Right cardiac atrium (tissue), 5 donors: ENCODE results near the gene PHYKPL. TPM values are rescaled to one million over a fixed set of nuclear protein-coding genes. Genes with fewer than 3 reads are reported as not detected.

Experiments used
- ATAC-seq, 2 donors: fragments of 200-7000 bp; cut with Tn5 transposase; one replicate each; pipeline versions ENCODE4 v1.8.0 to v1.9.1; 2020; ENCODE audit warnings: moderate library complexity in 2 of 2, mild to moderate bottlenecking in 1 of 2
- DNase-seq, 3 donors: peaks; one replicate each; pipeline ENCODE4 v3.0.0-alpha.2; 2020
- H3K27ac ChIP-seq: one replicate; pipeline ENCODE4 v1.5.1; 2013; ENCODE audit warnings: mild to moderate bottlenecking, low read length, control low read depth, moderate library complexity
- H3K27me3 ChIP-seq: one replicate; pipeline ENCODE4 v1.6.1; 2013; ENCODE audit not compliant: control insufficient read depth, insufficient read depth
- H3K4me1 ChIP-seq: one replicate; pipeline ENCODE4 v1.6.1; 2013; ENCODE audit warnings: low read length; ENCODE audit not compliant: control insufficient read depth, insufficient read depth
- H3K4me3 ChIP-seq: one replicate; pipeline ENCODE4 v1.5.1; 2013; ENCODE audit warnings: low read length, control low read depth
- H3K9me3 ChIP-seq: one replicate; pipeline ENCODE4 v1.6.1; 2013; ENCODE audit warnings: low read length; ENCODE audit not compliant: control insufficient read depth
- WGBS: extraction: QIAGEN DNeasy Blood & Tissue Kit; methylation state at CpG from one replicate; pipeline ENCODE4 v1.1.7; 2013; 5-methylcytosine and 5-hydroxymethylcytosine counted together
- intact Hi-C, 4 donors: fragments of 100-400 bp; cut with DNase I; formaldehyde crosslinking; loops; one replicate each; pipeline versions ENCODE4 v1.11.0 to v1.14.0; 2022 to 2023
- polyA plus RNA-seq: library from polyadenylated mRNA; stranded (reverse); fragments of 200-250 nt; gene quantifications from one replicate; pipeline ENCODE4 v1.2.3, GENCODE V29; 2013
- total RNA-seq, 4 donors: library from RNA; stranded (reverse); fragmentation: NEBNext Ultra II Directional; extraction: Animal tissue kit (Norgen Biotek cat#: 25700); gene quantifications; one replicate each; pipeline ENCODE4 v1.2.1, GENCODE V29; 2021
- donor health status: healthy with polysubstance abuse.
- donor health status: DM: no; HTN: yes; CAD: no.
- donor health status: DM: no; HTN: no; CAD: no.
- donor health status: DM: no; HTN: yes; CAD: no; lungs with severe emphysema.
- donor health status: DM: yes; HTN: yes; CAD: no.

PHYKPL gene
- total and polyA plus RNA-seq, 5 donors = 35.3 to 53.6 (median 44.5) TPM

- intact Hi-C loops = loop anchor here in 1 of 4 donors (5.0 kb wide), 1 partner anchor 277 kb away; no protein-coding TSS in a partner anchor
- DNase-seq (peak in 1 of 3 donors; percentile 32), ATAC-seq (no peak)
Observed at GRCh38 chr5:178274781-178275537, 42.4 kb upstream of the PHYKPL start.

GRCh38 chr5:178273665-178274541, 41.3 kb upstream of the PHYKPL start:
- no peak overlapping the region for H3K27ac ChIP-seq
- DNase-seq = peak in 1 of 3 donors; percentile 36
- H3K27me3 ChIP-seq = no peaks in the 10 kb centered on the region
- 71% methylated on average over 14 of the region's 14 CpGs for WGBS
- intact Hi-C loops = no loop called here
- ATAC-seq = no peak
- no peak overlapping the region for H3K4me3 ChIP-seq
- no peaks in the 10 kb centered on the region for H3K4me1 ChIP-seq
- H3K9me3 ChIP-seq = no peaks in the 10 kb centered on the region

More at GRCh38 chr5:178274781-178275537, 42.4 kb upstream of the PHYKPL start:
- H3K27ac ChIP-seq = no peak overlapping the region
- WGBS = 76% methylated on average over 20 of the region's 20 CpGs
- no peaks in the 10 kb centered on the region for H3K27me3 ChIP-seq
- H3K4me3 ChIP-seq = no peak overlapping the region
- no peaks in the 10 kb centered on the region for H3K9me3 ChIP-seq
- H3K4me1 ChIP-seq = no peaks in the 10 kb centered on the region

- no peaks in the 10 kb centered on the region for H3K9me3 ChIP-seq
- intact Hi-C loops = no loop called here
- DNase-seq (peak in 1 of 3 donors; percentile 30), ATAC-seq (no peak)
- WGBS = 87% methylated on average over 15 of the region's 15 CpGs
- no peaks in the 10 kb centered on the region for H3K4me1 ChIP-seq
- H3K4me3 ChIP-seq = no peak overlapping the region
- no peaks in the 10 kb centered on the region for H3K27me3 ChIP-seq
- H3K27ac ChIP-seq = no peak overlapping the region
Observed at GRCh38 chr5:178273041-178273440, 40.4 kb upstream of the PHYKPL start.

GRCh38 chr5:178272591-178272990, 40.0 kb upstream of the PHYKPL start:
- Histone ChIP-seq H3K27ac (no peak overlapping the region), H3K4me1 (no peaks in the 10 kb centered on the region), H3K9me3 (no peaks in the 10 kb centered on the region), H3K4me3 (no peak overlapping the region), H3K27me3 (no peaks in the 10 kb centered on the region)
- DNase-seq = peak in 1 of 3 donors; percentile 39
- ATAC-seq = no peak
- intact Hi-C loops = no loop called here
- 88% methylated on average over 9 of the region's 9 CpGs for WGBS

GRCh38 chr5:178271726-178272479, 39.3 kb upstream of the PHYKPL start:
- intact Hi-C loops = no loop called here
- H3K4me1 ChIP-seq = no peaks in the 10 kb centered on the region
- H3K27me3 ChIP-seq = no peaks in the 10 kb centered on the region
- DNase-seq (peak in 2 of 3 donors; percentile 26 to 37), ATAC-seq (no peak)
- H3K4me3 ChIP-seq = no peak overlapping the region
- H3K9me3 ChIP-seq = no peaks in the 10 kb centered on the region
- no peak overlapping the region for H3K27ac ChIP-seq
- 75% methylated on average over 24 of the region's 24 CpGs for WGBS

GRCh38 chr5:178271231-178271630, 38.6 kb upstream of the PHYKPL start:
- Histone ChIP-seq H3K9me3 (no peaks in the 10 kb centered on the region), H3K27me3 (no peaks in the 10 kb centered on the region), H3K27ac (no peak overlapping the region), H3K4me1 (no peaks in the 10 kb centered on the region), H3K4me3 (no peak overlapping the region)
- intact Hi-C loops = no loop called here
- DNase-seq = peak in 1 of 3 donors; percentile 16
- WGBS = 85% methylated on average over 4 of the region's 4 CpGs
- ATAC-seq = no peak

GRCh38 chr5:178269499-178269898, 36.9 kb upstream of the PHYKPL start:
- no peaks in the 10 kb centered on the region for H3K4me1 ChIP-seq
- H3K27me3 ChIP-seq = no peaks in the 10 kb centered on the region
- no peaks in the 10 kb centered on the region for H3K9me3 ChIP-seq
- intact Hi-C loops = no loop called here
- ATAC-seq (no peak), DNase-seq (no peak)
- H3K4me3 ChIP-seq = no peak overlapping the region
- WGBS = 92% methylated on average over 1 of the region's 1 CpG
- H3K27ac ChIP-seq = no peak overlapping the region

GRCh38 chr5:178267876-178268275, 35.3 kb upstream of the PHYKPL start:
- Histone ChIP-seq H3K9me3 (no peaks in the 10 kb centered on the region), H3K27me3 (no peaks in the 10 kb centered on the region), H3K4me3 (no peak overlapping the region), H3K27ac (no peak overlapping the region), H3K4me1 (no peaks in the 10 kb centered on the region)
- DNase-seq = peak in 1 of 3 donors; percentile 47
- no peak for ATAC-seq
- WGBS = 83% methylated on average over 10 of the region's 10 CpGs
- intact Hi-C loops = no loop called here

DNA sequence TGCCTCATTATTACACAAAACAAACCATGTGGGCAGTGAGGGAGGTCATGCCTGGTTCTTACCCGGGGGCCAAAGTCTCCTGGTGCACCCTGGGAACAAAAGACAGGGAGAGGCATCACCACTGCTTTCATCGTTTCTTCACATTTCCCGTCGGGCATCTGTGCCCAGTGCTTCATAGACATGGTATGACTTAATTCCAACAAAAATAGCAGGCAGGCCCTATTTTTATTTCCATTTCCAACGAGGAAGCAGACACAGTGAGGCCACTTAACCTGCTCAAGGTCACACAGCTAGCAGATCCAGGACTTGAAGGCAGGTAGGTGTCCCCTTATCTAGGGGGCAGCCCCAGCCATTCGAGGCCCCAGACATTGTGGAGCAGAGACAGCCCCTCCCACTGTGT, 34.6 kb upstream of the PHYKPL start:
- Histone ChIP-seq H3K27ac (no peak overlapping the region), H3K9me3 (no peaks in the 10 kb centered on the region), H3K4me3 (no peak overlapping the region), H3K27me3 (no peaks in the 10 kb centered on the region), H3K4me1 (no peaks in the 10 kb centered on the region)
- peak in 1 of 3 donors; percentile 15 for DNase-seq
- 44% methylated on average over 6 of the region's 6 CpGs for WGBS
- no peak for ATAC-seq
- intact Hi-C loops = no loop called here

- ATAC-seq (no peak), DNase-seq (peak in 1 of 3 donors; percentile 20)
- Histone ChIP-seq H3K27ac (no peak overlapping the region), H3K4me3 (no peak overlapping the region), H3K27me3 (no peaks in the 10 kb centered on the region), H3K9me3 (no peaks in the 10 kb centered on the region), H3K4me1 (no peaks in the 10 kb centered on the region)
- 90% methylated on average over 10 of the region's 10 CpGs for WGBS
- intact Hi-C loops = no loop called here
Observed at GRCh38 chr5:178266581-178266980, 34.0 kb upstream of the PHYKPL start.
